ENCODE results near the gene AGBL1. TPM values are rescaled to one million over a fixed set of nuclear protein-coding genes. Genes with fewer than 3 reads are reported as not detected.

The AGBL1 gene
- polyA plus RNA-seq, 1 experiment, result not detected

DNA sequence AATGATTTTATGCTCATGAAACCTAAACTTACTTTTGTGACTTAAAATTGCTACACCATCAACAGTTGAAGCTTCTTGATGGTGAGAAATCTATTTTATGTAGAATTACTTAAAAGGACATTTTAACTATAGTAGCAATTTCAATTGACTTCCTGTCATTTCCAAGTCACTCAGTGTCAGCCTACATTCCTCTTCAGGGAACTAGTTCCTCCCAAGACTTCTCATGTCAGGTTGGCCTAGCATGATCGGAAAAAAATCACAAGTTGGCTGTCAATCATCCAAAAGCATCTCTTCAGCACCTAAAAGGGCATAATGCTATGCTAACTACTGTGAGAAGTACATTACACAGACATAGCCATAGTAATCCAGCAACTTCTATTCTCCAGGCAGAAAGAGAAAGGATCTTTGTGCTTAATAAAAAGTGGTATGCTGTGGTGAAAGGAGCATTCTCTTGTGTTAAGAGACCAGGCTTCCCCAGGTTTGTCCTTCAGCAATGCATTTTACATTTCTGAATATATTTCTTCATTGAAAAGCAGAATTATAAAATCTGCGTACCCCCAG is 893.7 kb downstream of the AGBL1 start:
- no peak for DNase-seq (ENCODE audit: low read depth)
- no peaks in the 10 kb centered on the region for H3K36me3 ChIP-seq (ENCODE audit: control insufficient read depth, insufficient read depth, low read length)
- TF ChIP-seq, protein P1, sequence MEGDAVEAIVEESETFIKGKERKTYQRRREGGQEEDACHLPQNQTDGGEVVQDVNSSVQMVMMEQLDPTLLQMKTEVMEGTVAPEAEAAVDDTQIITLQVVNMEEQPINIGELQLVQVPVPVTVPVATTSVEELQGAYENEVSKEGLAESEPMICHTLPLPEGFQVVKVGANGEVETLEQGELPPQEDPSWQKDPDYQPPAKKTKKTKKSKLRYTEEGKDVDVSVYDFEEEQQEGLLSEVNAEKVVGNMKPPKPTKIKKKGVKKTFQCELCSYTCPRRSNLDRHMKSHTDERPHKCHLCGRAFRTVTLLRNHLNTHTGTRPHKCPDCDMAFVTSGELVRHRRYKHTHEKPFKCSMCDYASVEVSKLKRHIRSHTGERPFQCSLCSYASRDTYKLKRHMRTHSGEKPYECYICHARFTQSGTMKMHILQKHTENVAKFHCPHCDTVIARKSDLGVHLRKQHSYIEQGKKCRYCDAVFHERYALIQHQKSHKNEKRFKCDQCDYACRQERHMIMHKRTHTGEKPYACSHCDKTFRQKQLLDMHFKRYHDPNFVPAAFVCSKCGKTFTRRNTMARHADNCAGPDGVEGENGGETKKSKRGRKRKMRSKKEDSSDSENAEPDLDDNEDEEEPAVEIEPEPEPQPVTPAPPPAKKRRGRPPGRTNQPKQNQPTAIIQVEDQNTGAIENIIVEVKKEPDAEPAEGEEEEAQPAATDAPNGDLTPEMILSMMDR (IDR thresholded peaks at IDR 0.05; ENCODE audit: insufficient read depth, low read depth, low read length), result no peak
- H3K27me3 ChIP-seq (ENCODE audit: control insufficient read depth, insufficient read depth, low read length), result no peaks in the 10 kb centered on the region
- ChIA-PET CTCF (no interaction called here), POLR2A (no interaction called here)
- no peak overlapping the region for H3K4me3 ChIP-seq (ENCODE audit: low read depth, low read length)

DNA sequence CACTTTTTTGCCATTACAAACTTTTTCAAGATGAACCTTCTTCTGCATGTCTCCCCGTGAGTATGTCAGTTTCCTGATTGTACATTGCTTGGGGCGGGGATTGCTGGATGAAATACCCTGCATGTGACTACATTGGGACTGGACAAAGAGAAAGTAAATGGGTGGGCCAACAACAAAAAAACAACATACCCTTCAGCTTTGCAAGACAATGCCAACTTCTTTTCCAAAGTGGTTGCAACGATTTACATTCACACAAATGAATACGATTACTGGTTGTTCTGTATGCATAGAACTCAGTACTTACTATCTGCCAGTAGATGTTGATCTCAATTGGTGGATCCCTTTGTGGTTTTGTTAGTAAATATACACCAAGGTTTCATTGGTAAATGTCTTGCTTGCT is 908.4 kb downstream of the AGBL1 start:
- ChIA-PET CTCF (no interaction called here), POLR2A (no interaction called here)
- H3K36me3 ChIP-seq (ENCODE audit: control insufficient read depth, insufficient read depth, low read length), result no peaks in the 10 kb centered on the region
- H3K27me3 ChIP-seq (ENCODE audit: control insufficient read depth, insufficient read depth, low read length), result no peaks in the 10 kb centered on the region
- H3K4me3 ChIP-seq (ENCODE audit: low read depth, low read length), result no peak overlapping the region
- TF ChIP-seq, protein P1 (IDR thresholded peaks at IDR 0.05; ENCODE audit: insufficient read depth, low read depth, low read length), result no peak
- no peak for DNase-seq (ENCODE audit: low read depth)

DNA sequence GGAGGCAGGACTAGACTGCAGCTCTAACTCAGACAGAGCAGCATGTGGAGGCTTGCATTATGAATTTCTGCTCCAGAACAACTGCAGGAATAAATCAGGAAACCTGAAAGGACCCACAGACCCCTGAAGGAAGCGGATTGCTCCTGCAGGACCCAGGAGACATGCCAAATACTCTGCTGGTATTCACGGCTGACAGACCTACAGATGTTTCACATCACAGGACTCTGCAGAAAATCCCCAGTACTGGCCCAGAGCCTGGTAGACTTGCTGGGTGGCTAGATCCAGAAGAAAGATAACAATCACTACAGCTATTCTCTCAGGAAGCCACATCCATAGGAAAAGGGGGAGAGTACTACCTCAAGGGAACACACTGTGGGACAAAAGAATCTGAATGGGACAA is 942.1 kb downstream of the AGBL1 start:
- Histone ChIP-seq H3K4me3 (ENCODE audit: low read depth, low read length) (no peak overlapping the region), H3K36me3 (ENCODE audit: control insufficient read depth, insufficient read depth, low read length) (no peaks in the 10 kb centered on the region), H3K27me3 (ENCODE audit: control insufficient read depth, insufficient read depth, low read length) (no peaks in the 10 kb centered on the region)
- TF ChIP-seq, protein P1 (IDR thresholded peaks at IDR 0.05; ENCODE audit: insufficient read depth, low read depth, low read length), result no peak
- DNase-seq (ENCODE audit: low read depth), result no peak
- ChIA-PET CTCF (no interaction called here), POLR2A (no interaction called here)

DNA sequence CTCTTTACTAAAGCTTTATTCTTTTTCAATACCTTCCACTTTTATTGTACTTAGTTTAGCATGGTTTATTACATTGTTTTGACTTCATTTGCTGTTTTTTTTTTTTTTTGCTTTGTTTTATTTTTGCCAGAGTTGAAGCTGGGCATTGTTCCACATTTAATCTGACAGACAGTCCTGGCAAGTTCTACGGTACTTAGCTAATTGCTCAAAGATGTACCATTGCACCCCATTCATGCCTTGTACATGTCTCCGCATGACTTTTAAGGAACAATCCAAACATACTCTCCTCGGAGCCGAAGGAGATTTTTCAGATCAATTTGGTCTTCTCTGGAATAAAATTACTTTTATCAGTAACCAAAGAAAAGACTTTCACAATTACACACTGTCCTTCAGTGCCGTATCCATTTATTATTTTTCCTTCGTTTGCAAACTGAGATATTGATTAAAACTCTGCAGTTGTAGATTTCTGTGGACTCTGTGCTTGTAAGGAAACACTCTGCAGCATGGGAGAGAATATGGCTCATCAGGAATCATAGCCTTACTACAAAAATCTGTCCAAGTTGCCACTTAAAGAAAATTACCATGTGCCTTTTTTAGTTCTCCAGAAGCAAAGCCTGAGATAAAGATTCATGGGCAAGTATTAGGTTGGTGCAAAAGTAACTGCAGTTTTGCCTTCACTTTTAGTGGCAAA is 952.0 kb downstream of the AGBL1 start:
- POLR2A ChIA-PET, result no interaction called here
- no peak for DNase-seq (ENCODE audit: low read depth)
- Histone ChIP-seq H3K4me3 (ENCODE audit: low read depth, low read length) (no peak overlapping the region), H3K27me3 (ENCODE audit: control insufficient read depth, insufficient read depth, low read length) (no peaks in the 10 kb centered on the region), H3K36me3 (ENCODE audit: control insufficient read depth, insufficient read depth, low read length) (no peaks in the 10 kb centered on the region)
- CTCF ChIA-PET, result no interaction called here
- TF ChIP-seq, protein P1 (IDR thresholded peaks at IDR 0.05; ENCODE audit: insufficient read depth, low read depth, low read length), result no peak

DNA sequence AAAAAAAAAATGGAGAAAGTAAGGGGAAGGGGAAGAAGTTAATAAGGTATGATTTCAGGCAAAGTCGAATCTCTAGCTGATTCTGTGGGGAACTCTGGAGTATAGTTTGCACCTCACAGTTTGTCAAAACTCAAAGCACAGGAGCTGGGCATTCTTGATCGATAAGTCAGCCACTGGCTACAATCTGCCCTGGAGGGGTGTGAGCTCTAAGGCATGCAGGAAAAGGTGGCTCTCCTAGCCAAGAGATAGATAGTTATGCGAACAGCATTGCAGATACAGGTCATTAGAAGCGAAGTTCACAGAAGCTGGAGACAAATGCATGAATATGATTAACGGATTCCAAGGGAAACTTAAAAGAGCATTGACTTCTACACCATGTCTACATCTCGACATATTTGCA is 952.6 kb downstream of the AGBL1 start:
- CTCF ChIA-PET, result no interaction called here
- POLR2A ChIA-PET, result no interaction called here
- DNase-seq (ENCODE audit: low read depth), result no peak
- no peaks in the 10 kb centered on the region for H3K27me3 ChIP-seq (ENCODE audit: control insufficient read depth, insufficient read depth, low read length)
- H3K36me3 ChIP-seq (ENCODE audit: control insufficient read depth, insufficient read depth, low read length), result no peaks in the 10 kb centered on the region
- H3K4me3 ChIP-seq (ENCODE audit: low read depth, low read length), result no peak overlapping the region
- TF ChIP-seq, protein P1 (IDR thresholded peaks at IDR 0.05; ENCODE audit: insufficient read depth, low read depth, low read length), result no peak

Measured in BJ (cell line).